H9 (cell line): ENCODE measurements around the gene PUDP. TPM values are rescaled to one million over a fixed set of nuclear protein-coding genes. Genes with fewer than 3 reads are reported as not detected.
"Not testable (repeated sequence)": the region's sequence is repeated elsewhere in the genome, so short reads cannot be mapped to it uniquely, and the experiment has no call there.

Experiments
- DNase-seq: peaks from one replicate; pipeline ENCODE4 v3.0.0-alpha.2; 2017
- H2AFZ ChIP-seq: one replicate; pipeline ENCODE4 v1.6.1; 2013; ENCODE audit warnings: mild to moderate bottlenecking, low read length, control low read depth, moderate library complexity
- H2AK5ac ChIP-seq: 2 replicates; pipeline ENCODE4 v1.6.1; 2013; ENCODE audit warnings: low read length, control low read depth, mixed read lengths; ENCODE audit not compliant: insufficient read length
- H2BK120ac ChIP-seq: one replicate; pipeline ENCODE4 v1.6.1; 2013; ENCODE audit warnings: low read depth, mild to moderate bottlenecking, low read length, control low read depth, inconsistent platforms; ENCODE audit not compliant: poor library complexity, severe bottlenecking
- H2BK12ac ChIP-seq: 2 replicates; pipeline ENCODE4 v1.6.1; 2013; ENCODE audit warnings: low read length, control low read depth, mixed read lengths, low read depth; ENCODE audit not compliant: insufficient read length
- H2BK15ac ChIP-seq: 2 replicates; pipeline ENCODE4 v1.6.1; 2013; ENCODE audit warnings: low read depth, low read length, control low read depth
- H2BK20ac ChIP-seq: one replicate; pipeline ENCODE4 v1.6.1; 2013; ENCODE audit warnings: low read depth, mild to moderate bottlenecking, low read length, control low read depth, inconsistent platforms; ENCODE audit not compliant: poor library complexity, severe bottlenecking
- H2BK5ac ChIP-seq: 2 replicates; pipeline ENCODE4 v1.6.1; 2013; ENCODE audit warnings: low read length, control low read depth, mixed read lengths; ENCODE audit not compliant: insufficient read length
- H3K14ac ChIP-seq: 2 replicates; pipeline ENCODE4 v1.6.1; 2013; ENCODE audit warnings: low read length, control low read depth; ENCODE audit not compliant: insufficient read depth
- H3K18ac ChIP-seq: 2 replicates; pipeline ENCODE4 v1.6.1; 2013; ENCODE audit warnings: low read depth, mild to moderate bottlenecking, mixed read lengths, low read length, control low read depth; ENCODE audit not compliant: insufficient read length
- H3K23ac ChIP-seq: 2 replicates; pipeline ENCODE4 v1.6.1; 2013; ENCODE audit warnings: low read length, control low read depth, mixed read lengths, low read depth; ENCODE audit not compliant: insufficient read length
- H3K23me2 ChIP-seq: 2 replicates; pipeline ENCODE4 v1.6.1; 2013; ENCODE audit warnings: low read depth, mild to moderate bottlenecking, mixed read lengths, low read length, control low read depth; ENCODE audit not compliant: insufficient read length, poor library complexity, severe bottlenecking
- H3K27ac ChIP-seq: 2 replicates; pipeline ENCODE4 v1.5.1; 2013; ENCODE audit warnings: low read length, control low read depth, mixed read lengths, low read depth; ENCODE audit not compliant: insufficient read length
- H3K27me3 ChIP-seq: 2 replicates; pipeline ENCODE4 v1.6.1; 2013; ENCODE audit warnings: low read length, control low read depth, inconsistent platforms; ENCODE audit not compliant: insufficient read depth
- H3K4ac ChIP-seq: 2 replicates; pipeline ENCODE4 v1.6.1; 2013; ENCODE audit warnings: low read depth, mild to moderate bottlenecking, control low read depth, inconsistent platforms, low read length, moderate library complexity
- H3K4me1 ChIP-seq: 2 replicates; pipeline ENCODE4 v1.6.1; 2013; ENCODE audit warnings: low read length, control low read depth, inconsistent platforms; ENCODE audit not compliant: insufficient read depth
- H3K4me2 ChIP-seq: 2 replicates; pipeline ENCODE4 v1.6.1; 2013; ENCODE audit warnings: low read length, control low read depth, mixed read lengths; ENCODE audit not compliant: insufficient read length, insufficient read depth
- H3K56ac ChIP-seq: 2 replicates; pipeline ENCODE4 v1.6.1; 2013; ENCODE audit warnings: low read depth, mild to moderate bottlenecking, mixed read lengths, low read length, control low read depth; ENCODE audit not compliant: insufficient read length
- H3K79me1 ChIP-seq: 2 replicates; pipeline ENCODE4 v1.6.1; 2013; ENCODE audit warnings: low read depth, mild to moderate bottlenecking, moderate library complexity, low read length, control low read depth, inconsistent platforms; ENCODE audit not compliant: insufficient read depth, poor library complexity, severe bottlenecking
- H3K79me2 ChIP-seq: 2 replicates; pipeline ENCODE4 v1.6.1; 2013; ENCODE audit warnings: low read length, control low read depth, inconsistent platforms; ENCODE audit not compliant: insufficient read depth
- H3K9ac ChIP-seq: 2 replicates; pipeline ENCODE4 v1.6.1; 2013; ENCODE audit warnings: low read length, control low read depth, mixed read lengths; ENCODE audit not compliant: insufficient read length; ENCODE audit errors: extremely low read depth
- H3K9me3 ChIP-seq: one replicate; pipeline ENCODE4 v1.6.1; 2013; ENCODE audit warnings: low read depth, low read length, inconsistent platforms; ENCODE audit not compliant: control insufficient read depth
- H3T11ph ChIP-seq: one replicate; pipeline ENCODE4 v1.6.1; 2013; ENCODE audit warnings: mild to moderate bottlenecking, low read length, control low read depth, inconsistent platforms
- H4K20me1 ChIP-seq: one replicate; pipeline ENCODE4 v1.6.1; 2013; ENCODE audit not compliant: control insufficient read depth, insufficient read length, insufficient read depth
- H4K5ac ChIP-seq: 2 replicates; pipeline ENCODE4 v1.6.1; 2013; ENCODE audit warnings: low read depth, mild to moderate bottlenecking, mixed read lengths, low read length, control low read depth; ENCODE audit not compliant: insufficient read length
- H4K8ac ChIP-seq: replicated peaks from 2 replicates; pipeline ENCODE4 v1.6.1; 2013; ENCODE audit warnings: low read length, control low read depth, mixed read lengths, low read depth; ENCODE audit not compliant: insufficient read length
- H4K91ac ChIP-seq: 2 replicates; pipeline ENCODE4 v1.6.1; 2013; ENCODE audit warnings: low read depth, mild to moderate bottlenecking, moderate library complexity, mixed read lengths, low read length, control low read depth; ENCODE audit not compliant: insufficient read length
- H3K27ac Mint-ChIP-seq, 3 experiments: 2 replicates in 2 of 3; 3 replicates in 1 of 3; pipeline ENCODE4 v1.8.0; 2020 to 2021; ENCODE audit warnings: mixed read lengths in 3 of 3, mild to moderate bottlenecking in 1 of 3, moderate library complexity in 1 of 3
- H3K27me3 Mint-ChIP-seq: 2 replicates; pipeline ENCODE4 v1.8.0; 2021; ENCODE audit warnings: low read depth, mild to moderate bottlenecking, moderate library complexity, mixed read lengths
- H3K36me3 Mint-ChIP-seq, 3 experiments: 2 replicates in 2 of 3; 3 replicates in 1 of 3; pipeline ENCODE4 v1.8.0; 2020 to 2021; ENCODE audit warnings: low read depth in 3 of 3, mixed read lengths in 3 of 3; ENCODE audit not compliant: insufficient read depth in 1 of 3
- H3K4me1 Mint-ChIP-seq, 2 experiments: 2 replicates each; pipeline ENCODE4 v1.8.0; 2020; ENCODE audit warnings: mixed read lengths in 2 of 2
- H3K4me3 Mint-ChIP-seq, 2 experiments: 2 replicates in 1 of 2; 3 replicates in 1 of 2; pipeline ENCODE4 v1.8.0; 2020 to 2021; ENCODE audit warnings: mild to moderate bottlenecking in 2 of 2, mixed read lengths in 2 of 2, moderate library complexity in 1 of 2
- H3K9me3 Mint-ChIP-seq, 2 experiments: 2 replicates in 1 of 2; 3 replicates in 1 of 2; pipeline ENCODE4 v1.8.0; 2020; ENCODE audit warnings: mild to moderate bottlenecking in 2 of 2, mixed read lengths in 2 of 2, moderate library complexity in 1 of 2
- CTCF ChIP-seq: fragments of 200-600 bp; sonication (generic); conservative IDR thresholded peaks from 3 replicates; pipeline ENCODE4 v1.8.0; 2021; ENCODE audit warnings: antibody characterized with exemption, mild to moderate bottlenecking
- WGBS: extraction: QIAGEN DNeasy Blood & Tissue Kit; methylation state at CpG from one replicate; pipeline ENCODE4 v1.1.7; 2013; ENCODE audit warnings: missing lambda C conversion rate, low lambda C conversion rate, mixed read lengths; ENCODE audit not compliant: insufficient read length; ENCODE audit errors: extremely low coverage; 5-methylcytosine and 5-hydroxymethylcytosine counted together
- total RNA-seq: library from RNA; stranded (reverse); gene quantifications from 2 replicates; pipeline ENCODE4 v1.2.1, GENCODE V29; 2021

PUDP gene
- total RNA-seq, 1 experiment from 2014 or later: 46.3 TPM

GRCh38 chrX:7100022-7100421 lies 47.9 kb downstream of the PUDP start:
- Histone ChIP-seq H4K20me1 (no peaks in the 10 kb centered on the region), H2BK15ac (no peak overlapping the region), H3K79me1 (no peaks in the 10 kb centered on the region), H3K23me2 (no peaks in the 10 kb centered on the region), H3K14ac (no peak overlapping the region), H3K27me3 (no peaks in the 10 kb centered on the region), H2BK12ac (no peak overlapping the region), H2BK5ac (no peak overlapping the region), H3K4ac (no peak overlapping the region), H3K79me2 (no peaks in the 10 kb centered on the region), H2BK20ac (no peak overlapping the region), H3K9ac (no peak overlapping the region), H4K5ac (no peak overlapping the region), H3K27ac (no peak overlapping the region), H4K8ac (no peak overlapping the region), H3K9me3 (no peaks in the 10 kb centered on the region), H4K91ac (no peak overlapping the region), H3T11ph (no peak overlapping the region), H2AK5ac (no peak overlapping the region), H2BK120ac (no peak overlapping the region), H3K23ac (no peak overlapping the region), H3K56ac (no peak overlapping the region), H3K4me2 (no peak overlapping the region), H3K18ac (no peak overlapping the region), H3K4me1 (peaks cover 3% of the 10 kb centered on the region), H2AFZ (no peak overlapping the region)
- DNase-seq: peak; percentile 39
- Mint-ChIP-seq H3K4me3 (no peak overlapping the region; a peak in 1 of 5 replicates), H3K27me3 (no peaks in the 10 kb centered on the region), H3K36me3 (peaks cover 18 to 23% (median 21%) of the 10 kb centered on the region in 3 experiments), H3K27ac (peak overlapping the region; percentile 17 to 46 (median 39); a peak in 5 of 7 replicates), H3K9me3 (no peaks in the 10 kb centered on the region; a peak in 1 of 5 replicates), H3K4me1 (peaks cover 21% of the 10 kb centered on the region in 2 experiments)
- no peak for TF ChIP-seq CTCF
- WGBS: no CpG with 5 or more reads among the region's 7 CpGs

GRCh38 chrX:7095657-7096056 lies 52.3 kb downstream of the PUDP start:
- not testable (repeated sequence) for H2AFZ ChIP-seq, H3K27me3 ChIP-seq, H2BK5ac ChIP-seq, H4K20me1 ChIP-seq, H2BK15ac ChIP-seq, H3K9me3 Mint-ChIP-seq, H3K36me3 Mint-ChIP-seq, H2BK20ac ChIP-seq, H3K56ac ChIP-seq, DNase-seq, H3K27me3 Mint-ChIP-seq, H3K79me2 ChIP-seq, H3K4ac ChIP-seq, H3K4me2 ChIP-seq, H4K91ac ChIP-seq, H4K8ac ChIP-seq, H3K23ac ChIP-seq, H3K9ac ChIP-seq, H2BK120ac ChIP-seq, H2AK5ac ChIP-seq, H3K14ac ChIP-seq, H2BK12ac ChIP-seq, H3T11ph ChIP-seq, H3K27ac ChIP-seq, H3K4me3 Mint-ChIP-seq, H4K5ac ChIP-seq, H3K79me1 ChIP-seq, H3K4me1 ChIP-seq, H3K23me2 ChIP-seq, H3K18ac ChIP-seq, H3K9me3 ChIP-seq
- Mint-ChIP-seq H3K4me1 (peaks cover 16 to 17% of the 10 kb centered on the region in 2 experiments), H3K27ac (peak overlapping the region in 1 of 3 experiments; percentile 76; a peak in 1 of 7 replicates)
- no CpG with 5 or more reads among the region's 2 CpGs for WGBS
